NCI-H69 (cell line): ENCODE measurements around the gene ASXL1.
A peak's percentile ranks its signal among the peaks of the same experiment; 100 is the strongest.
"Not testable (repeated sequence)": the region's sequence is repeated elsewhere in the genome, so short reads cannot be mapped to it uniquely, and the experiment has no call there.

Experiments
- DNase-seq: peaks from one replicate; lab custom pipeline; 2025; lab: John Stamatoyannopoulos, UW

Gene ASXL1

DNA sequence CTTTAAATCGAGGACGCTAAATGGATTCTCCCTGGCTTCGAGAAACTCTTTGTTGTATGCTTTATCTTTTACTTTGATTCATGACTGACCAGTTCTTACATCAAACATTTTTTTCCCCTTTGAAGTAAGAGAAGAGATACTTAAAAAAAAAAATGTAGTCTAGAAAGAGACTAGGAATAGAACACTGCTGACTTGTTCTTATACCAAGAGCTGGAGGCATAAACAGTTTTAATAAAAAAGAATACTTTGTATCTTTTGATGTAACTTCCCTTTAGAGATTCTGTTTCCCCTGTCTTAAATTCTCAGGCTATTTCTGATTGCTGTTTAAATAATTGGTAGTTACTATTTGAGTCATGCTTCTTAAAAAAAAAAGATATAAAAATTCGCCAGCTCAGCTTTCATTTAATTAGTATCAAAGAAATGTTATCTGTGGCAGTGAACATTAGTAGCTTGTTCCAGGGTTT is 4.8 kb downstream of the ASXL1 start:
- no peak for DNase-seq

- DNase-seq, result no peak
Measured at GRCh38 chr20:32363492-32363891, 5.4 kb downstream of the ASXL1 start.

- peak; percentile 74 for DNase-seq
Measured at GRCh38 chr20:32364554-32365208, 6.5 kb downstream of the ASXL1 start.

DNA sequence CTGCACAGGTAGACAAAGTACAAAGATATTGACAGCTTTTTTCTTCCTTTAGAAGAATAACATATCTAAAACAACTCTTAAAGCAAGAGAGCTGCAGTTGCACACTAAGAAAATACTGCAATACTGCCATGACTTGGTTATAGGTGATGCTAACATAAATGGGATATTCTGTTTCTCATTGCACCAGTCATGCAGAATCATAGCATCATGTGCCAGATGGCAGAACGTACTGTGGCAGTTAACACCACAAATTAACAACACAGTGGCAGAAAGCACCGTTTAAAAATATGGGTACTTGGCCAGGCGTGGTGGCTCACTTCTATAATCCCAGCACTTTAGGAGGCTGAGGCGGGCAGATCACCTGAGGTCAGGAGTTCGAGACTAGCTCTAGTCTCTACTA is 7.4 kb downstream of the ASXL1 start:
- peak; percentile 84 for DNase-seq

DNA sequence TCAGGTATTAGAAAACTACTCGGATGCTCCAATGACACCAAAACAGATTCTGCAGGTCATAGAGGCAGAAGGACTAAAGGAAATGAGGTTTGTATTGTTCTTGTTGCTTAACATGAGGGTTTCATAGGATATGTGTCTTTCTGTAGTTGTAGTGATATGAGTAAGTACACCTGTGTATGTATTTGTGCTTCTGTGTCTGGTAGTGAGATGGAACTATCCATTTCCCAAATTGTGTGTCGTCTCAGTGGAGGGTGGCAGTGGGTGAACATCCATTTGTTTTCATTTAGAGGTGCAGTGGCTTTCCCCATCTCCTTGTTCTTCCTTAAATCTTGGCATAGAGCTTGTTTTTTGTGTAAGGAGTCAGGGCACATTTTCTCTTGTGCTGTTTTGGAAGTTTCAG is 8.2 kb downstream of the ASXL1 start:
- no peak for DNase-seq

GRCh38 chr20:32368323-32368722 is 10.2 kb downstream of the ASXL1 start:
- no peak for DNase-seq

GRCh38 chr20:32368925-32369324 is 10.8 kb downstream of the ASXL1 start:
- DNase-seq, result no peak

GRCh38 chr20:32370897-32371296 is 12.8 kb downstream of the ASXL1 start:
- no peak for DNase-seq

GRCh38 chr20:32378461-32378860 is 20.3 kb downstream of the ASXL1 start:
- no peak for DNase-seq

DNA sequence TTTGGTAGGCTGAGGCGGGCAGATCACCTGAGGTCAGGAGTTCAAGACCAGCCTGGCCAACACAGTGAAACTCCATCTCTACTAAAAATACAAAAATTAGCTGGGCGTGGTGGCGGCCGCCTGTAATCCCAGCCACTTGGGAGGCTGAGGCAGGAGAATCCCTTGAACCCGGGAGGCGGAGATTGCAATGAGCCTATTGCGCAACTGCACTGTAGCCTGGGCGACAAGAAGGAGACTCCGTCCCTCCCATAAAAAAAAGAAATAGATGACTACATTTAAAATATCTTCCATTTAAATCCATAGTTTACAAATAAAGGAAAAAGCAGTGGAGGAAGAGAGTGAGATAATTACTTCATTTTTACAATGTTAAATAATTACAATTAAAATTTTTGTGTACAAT is 21.9 kb downstream of the ASXL1 start:
- not testable (repeated sequence) for DNase-seq

DNA sequence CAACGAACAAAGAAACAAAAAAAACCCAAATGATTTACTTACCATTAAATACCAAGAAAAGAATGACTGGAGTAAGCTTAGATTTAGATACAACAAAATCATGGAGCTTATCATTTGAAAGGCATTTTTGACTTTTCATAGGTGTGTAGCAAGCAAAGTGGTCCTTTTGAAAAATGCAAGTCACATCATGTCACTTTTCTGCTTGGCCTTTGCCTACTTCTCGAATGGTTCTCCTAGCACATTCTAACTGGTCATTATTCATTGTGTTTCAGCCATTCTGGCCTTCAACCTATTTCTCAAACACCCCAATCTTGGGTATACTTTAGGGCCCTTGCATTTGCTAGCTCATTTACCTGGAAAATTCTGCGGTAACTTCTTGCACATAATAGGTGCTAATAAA is 22.6 kb downstream of the ASXL1 start:
- no peak for DNase-seq

DNA sequence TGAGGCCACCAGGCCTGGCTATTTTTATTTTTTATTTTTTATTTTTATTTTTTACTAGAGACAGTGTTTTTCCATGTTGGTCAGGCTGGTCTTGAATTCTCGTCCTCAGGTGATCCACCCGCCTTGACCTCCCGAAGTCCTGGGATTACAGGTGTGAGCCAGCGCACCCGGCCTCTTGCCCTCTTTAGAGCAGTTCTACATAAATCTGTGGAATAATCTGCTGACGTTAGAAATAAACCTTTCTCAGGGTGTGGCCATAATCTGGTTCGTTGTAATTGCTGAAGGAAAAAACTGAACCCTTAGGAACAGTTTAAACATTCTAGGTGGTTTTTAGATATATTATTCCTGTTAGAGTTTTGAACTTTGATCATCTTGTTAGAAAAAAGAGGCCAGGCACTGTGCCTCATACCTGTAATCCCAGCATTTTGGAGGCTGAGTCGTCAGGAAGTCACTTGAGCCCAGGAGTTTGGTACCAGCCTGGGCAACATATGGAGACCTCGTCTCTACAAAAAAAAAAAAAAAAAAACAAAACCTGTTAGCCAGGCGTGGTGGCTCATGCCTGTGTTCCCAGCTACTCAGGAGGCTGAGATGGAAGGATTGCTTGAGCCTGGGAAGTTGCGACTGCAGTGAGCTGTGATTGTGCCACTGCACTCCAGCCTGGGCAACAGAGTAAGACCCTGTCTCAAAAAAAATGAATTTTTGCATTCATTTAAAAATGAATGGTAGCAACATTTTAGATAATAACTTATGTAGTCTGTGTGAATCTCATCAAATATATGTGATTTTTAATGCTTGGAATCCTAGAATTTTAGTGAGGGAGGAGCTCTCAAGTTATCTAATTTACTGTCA is 24.2 kb downstream of the ASXL1 start:
- no peak for DNase-seq

GRCh38 chr20:32383441-32383840 is 25.3 kb downstream of the ASXL1 start:
- DNase-seq, result not testable (repeated sequence)

GRCh38 chr20:32385541-32385940 is 27.4 kb downstream of the ASXL1 start:
- no peak for DNase-seq

DNA sequence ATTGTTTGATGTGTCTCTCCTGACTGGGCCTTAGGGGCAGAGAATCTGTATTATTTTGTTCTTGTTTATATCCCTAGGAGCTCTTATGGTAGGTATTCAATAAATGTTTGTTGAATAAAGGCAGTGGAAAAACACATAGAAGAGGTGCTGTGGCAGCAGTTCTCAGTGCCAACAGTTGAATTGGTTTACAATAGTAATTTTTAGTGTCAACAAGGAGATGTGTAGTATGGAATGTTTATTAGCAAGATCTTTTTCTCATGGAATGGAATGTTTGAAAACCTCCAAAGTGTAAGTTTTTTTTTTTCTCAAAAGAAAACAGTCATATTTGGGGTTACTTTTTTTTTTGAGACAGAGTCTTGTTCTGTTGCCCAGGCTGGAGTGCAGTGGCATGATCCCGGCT is 28.0 kb downstream of the ASXL1 start:
- DNase-seq, result no peak

GRCh38 chr20:32387252-32387651 is 29.1 kb downstream of the ASXL1 start:
- no peak for DNase-seq

- no peak for DNase-seq
Measured at GRCh38 chr20:32391003-32391402, 32.9 kb downstream of the ASXL1 start.

DNA sequence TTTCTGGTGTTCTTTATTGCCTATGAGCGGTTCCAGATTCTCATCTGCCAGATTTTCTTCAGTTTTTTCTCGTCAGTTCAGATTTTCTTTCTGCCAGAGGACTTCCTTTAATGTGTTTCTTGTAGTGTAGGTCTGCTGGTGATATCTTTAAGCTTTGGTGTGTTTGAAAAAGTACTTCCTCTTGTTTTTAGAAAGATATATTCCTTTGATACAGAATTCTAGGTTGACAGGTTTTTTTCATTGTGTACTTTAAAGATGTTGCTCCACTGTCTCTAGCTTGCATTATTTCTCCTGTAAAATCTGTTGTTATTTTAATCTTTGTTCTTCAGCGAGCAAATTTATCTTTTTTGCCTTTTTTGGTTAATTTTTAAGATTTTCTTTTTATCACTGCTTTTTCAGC is 36.9 kb downstream of the ASXL1 start:
- DNase-seq, result no peak

GRCh38 chr20:32396646-32397160 is 38.6 kb downstream of the ASXL1 start:
- no peak for DNase-seq

GRCh38 chr20:32397567-32398084 is 39.5 kb downstream of the ASXL1 start:
- DNase-seq, result no peak

DNA sequence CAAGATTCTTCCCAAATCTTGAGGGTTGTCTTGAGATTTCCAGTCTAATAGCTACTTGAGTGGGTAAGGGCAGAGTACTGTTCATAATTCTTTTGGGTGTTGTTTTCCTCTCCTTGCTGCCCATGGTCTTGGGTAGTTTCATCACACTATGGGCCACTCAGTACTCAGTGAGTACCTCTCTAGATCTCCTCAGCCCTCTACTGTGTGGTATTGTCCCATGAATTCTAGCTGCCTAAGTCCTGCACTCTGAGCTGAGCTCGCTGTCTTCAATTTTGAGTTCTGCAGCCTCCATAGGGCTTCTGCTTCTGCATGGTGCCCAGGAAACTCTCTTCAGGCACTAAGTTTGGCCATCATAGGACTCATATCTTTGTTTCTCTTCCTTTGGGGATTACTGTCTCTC is 42.3 kb downstream of the ASXL1 start:
- DNase-seq, result no peak

- DNase-seq, result no peak
Measured at GRCh38 chr20:32404017-32404416, 45.9 kb downstream of the ASXL1 start.

GRCh38 chr20:32406701-32407100 is 48.6 kb downstream of the ASXL1 start:
- no peak for DNase-seq
